NCI-H1930 (cell line): Measurements from ENCODE around the gene ARHGAP23.
A peak's percentile ranks its signal among the peaks of the same experiment; 100 is the strongest.

ENCODE experiments used
- DNase-seq, 2 experiments: peaks; one replicate each; lab custom pipeline; 2025; lab: John Stamatoyannopoulos, UW

The ARHGAP23 gene

GRCh38 chr17:38549285-38549684, 121.0 kb downstream of the ARHGAP23 start:
- no peak for DNase-seq

- DNase-seq, result no peak
Observed at GRCh38 chr17:38550661-38551060, 122.4 kb downstream of the ARHGAP23 start.

- no peak for DNase-seq
Observed at GRCh38 chr17:38551121-38551520, 122.9 kb downstream of the ARHGAP23 start.

GRCh38 chr17:38552343-38552742, 124.1 kb downstream of the ARHGAP23 start:
- no peak for DNase-seq

- DNase-seq, result no peak
Observed at GRCh38 chr17:38554430-38555350, 126.4 kb downstream of the ARHGAP23 start.

GRCh38 chr17:38556239-38556638, 128.0 kb downstream of the ARHGAP23 start:
- DNase-seq, result no peak

GRCh38 chr17:38557396-38557795, 129.1 kb downstream of the ARHGAP23 start:
- no peak for DNase-seq

- DNase-seq, result peak; percentile 88 to 94
Observed at GRCh38 chr17:38557836-38558727, 129.8 kb downstream of the ARHGAP23 start.

- no peak for DNase-seq
Observed at GRCh38 chr17:38558728-38559050, 130.4 kb downstream of the ARHGAP23 start.

GRCh38 chr17:38559051-38559879, 131.0 kb downstream of the ARHGAP23 start:
- DNase-seq, result peak; percentile 88 to 91

GRCh38 chr17:38559880-38560230, 131.6 kb downstream of the ARHGAP23 start:
- no peak for DNase-seq

- DNase-seq, result no peak
Observed at GRCh38 chr17:38560503-38561318, 132.4 kb downstream of the ARHGAP23 start.

GRCh38 chr17:38561416-38562214, 133.4 kb downstream of the ARHGAP23 start:
- no peak for DNase-seq
